GM21786 (cell line): ENCODE results near the gene AKAP7.
"Not testable (repeated sequence)": the region's sequence is repeated elsewhere in the genome, so short reads cannot be mapped to it uniquely, and the experiment has no call there.

Source experiments
- ATAC-seq: cut with Tn5 transposase; IDR thresholded peaks from one replicate; pipeline ENCODE4 v1.9.1; 2021; ENCODE audit not compliant: unreplicated experiment

The AKAP7 gene

GRCh38 chr6:131135244-131136020 lies at the start of gene AKAP7:
Gene AKAP7, plus strand, starts transcription at chr6:131135467. Its CDS starts 297 bp downstream, at chr6:131135764.
- ATAC-seq = peak; percentile 67

DNA sequence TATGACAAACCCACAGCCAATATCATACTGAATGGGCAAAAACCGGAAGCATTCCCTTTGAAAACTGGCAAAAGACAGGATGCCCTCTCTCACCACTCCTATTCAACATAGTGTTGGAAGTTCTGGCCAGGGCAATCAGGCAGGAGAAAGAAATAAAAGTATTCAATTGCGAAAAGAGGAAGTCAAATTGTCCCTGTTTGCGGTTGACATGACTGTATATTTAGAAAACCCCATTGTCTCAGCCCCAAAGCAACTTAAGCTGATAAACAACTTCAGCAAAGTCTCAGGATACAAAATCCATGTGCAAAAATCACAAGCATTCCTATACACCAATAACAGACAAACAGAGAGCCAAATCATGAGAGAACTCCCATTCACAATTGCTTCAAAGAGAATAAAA lies 44.9 kb upstream of the AKAP7 start:
- ATAC-seq = not testable (repeated sequence)

GRCh38 chr6:131091944-131092343 lies 43.3 kb upstream of the AKAP7 start:
- not testable (repeated sequence) for ATAC-seq

DNA sequence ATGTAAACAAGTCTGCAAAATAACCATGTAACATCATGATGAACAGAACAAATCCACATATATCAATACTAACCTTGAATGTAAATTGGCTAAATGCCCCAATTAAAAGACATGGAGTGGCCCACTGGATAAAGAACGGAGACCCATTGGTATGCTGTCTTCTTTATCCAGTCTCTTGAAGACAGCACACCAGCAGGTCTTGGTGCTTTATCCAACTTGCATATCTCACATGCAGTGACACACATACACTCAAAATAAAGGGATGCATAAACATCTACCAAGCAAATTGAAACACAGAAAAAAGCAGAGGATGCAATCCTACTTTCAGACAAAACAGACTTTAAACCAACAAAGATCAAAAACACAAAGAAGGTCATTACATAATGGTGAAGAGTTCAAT lies 41.9 kb upstream of the AKAP7 start:
- no peak for ATAC-seq

DNA sequence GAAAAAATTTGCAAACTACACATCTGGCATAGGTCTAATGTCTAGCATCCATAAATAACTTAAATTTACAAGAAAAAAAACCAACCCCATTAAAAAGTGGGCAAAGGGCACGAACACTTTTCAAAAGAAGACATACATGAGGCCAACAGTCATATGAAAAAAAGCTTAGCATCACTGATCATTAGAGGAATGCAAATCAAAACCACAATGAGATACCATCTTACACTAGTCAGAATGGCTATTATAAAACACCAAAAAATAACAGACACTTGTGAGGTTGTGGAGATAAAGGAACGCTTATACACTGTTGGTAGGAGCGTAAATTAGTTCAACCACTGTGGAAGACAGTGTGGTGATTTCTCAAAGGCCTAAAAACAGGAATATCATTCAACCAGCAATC lies 38.5 kb upstream of the AKAP7 start:
- ATAC-seq = no peak

DNA sequence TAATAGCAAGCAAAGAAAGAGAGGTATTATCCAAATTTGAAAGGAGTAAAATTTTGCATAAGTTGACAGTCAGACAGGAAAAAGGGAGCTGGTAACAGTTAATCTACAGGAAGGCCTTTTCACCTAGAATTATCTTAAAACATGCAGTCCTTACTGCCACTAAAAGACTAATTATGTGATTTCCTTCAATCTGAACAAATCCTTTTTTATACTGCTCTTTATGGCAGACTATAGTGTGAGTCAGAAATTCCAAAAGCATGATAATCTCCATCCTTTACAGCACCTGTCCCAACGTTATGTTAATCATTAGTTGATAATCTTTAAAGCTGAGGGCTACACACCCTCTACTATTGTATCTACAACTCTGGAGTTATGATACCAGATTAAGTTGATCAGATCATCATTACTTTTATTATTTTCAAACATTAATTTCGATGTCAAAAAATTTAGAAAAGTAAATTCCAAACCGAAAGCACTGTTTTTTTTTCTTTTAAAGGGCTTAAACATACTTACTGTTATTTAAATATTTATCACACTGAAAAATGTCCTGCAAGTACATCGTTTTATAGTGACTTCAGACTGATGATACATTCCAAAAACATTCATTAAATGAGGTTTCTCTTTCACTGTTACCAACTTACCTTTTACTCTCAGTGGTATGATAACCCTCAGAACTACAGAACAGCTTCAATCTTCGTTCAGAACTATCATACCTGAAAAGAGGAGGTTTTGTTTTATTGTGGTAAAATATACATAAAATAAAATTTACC lies 33.2 kb upstream of the AKAP7 start:
- no peak for ATAC-seq

DNA sequence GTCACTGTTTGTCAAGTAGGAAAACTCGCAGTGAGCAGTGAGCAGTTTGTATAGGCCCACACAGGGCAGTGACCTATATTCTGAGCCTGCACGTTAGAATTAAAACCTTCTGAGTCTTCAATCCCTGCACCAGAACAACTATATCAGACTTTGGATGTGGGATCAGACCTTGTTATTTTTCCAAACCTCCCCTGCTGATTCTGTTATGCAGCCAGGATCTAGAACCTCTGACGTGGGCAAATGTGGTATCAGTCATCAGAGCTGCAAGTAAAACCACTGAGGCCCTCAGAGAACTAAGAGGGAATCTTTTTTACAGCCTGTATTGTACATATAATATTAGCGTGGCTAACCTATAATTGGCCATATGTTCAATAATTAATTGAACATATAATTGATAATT lies 32.0 kb upstream of the AKAP7 start:
- ATAC-seq = no peak

GRCh38 chr6:131103901-131104300 lies 31.4 kb upstream of the AKAP7 start:
- no peak for ATAC-seq

- ATAC-seq = no peak
Measured at GRCh38 chr6:131107151-131107550, 28.1 kb upstream of the AKAP7 start.

DNA sequence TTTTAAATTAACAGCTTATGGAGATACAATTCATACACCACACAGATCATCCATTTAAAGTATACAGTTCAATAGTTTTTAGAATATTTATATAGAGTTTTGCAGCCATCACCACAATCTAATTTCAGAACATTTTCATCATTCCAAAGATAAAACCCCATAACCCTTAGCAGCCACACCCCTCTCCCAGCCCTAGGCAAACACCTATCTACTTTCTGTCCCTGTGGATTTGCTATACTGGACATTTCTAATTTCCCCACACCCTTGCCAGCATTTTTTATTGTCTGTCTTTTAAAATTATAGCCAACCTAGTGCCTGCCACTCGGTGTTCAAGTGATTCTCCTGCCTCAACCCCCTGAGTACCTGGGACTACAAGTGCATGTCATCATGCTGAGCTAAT lies 23.0 kb upstream of the AKAP7 start:
- no peak for ATAC-seq

DNA sequence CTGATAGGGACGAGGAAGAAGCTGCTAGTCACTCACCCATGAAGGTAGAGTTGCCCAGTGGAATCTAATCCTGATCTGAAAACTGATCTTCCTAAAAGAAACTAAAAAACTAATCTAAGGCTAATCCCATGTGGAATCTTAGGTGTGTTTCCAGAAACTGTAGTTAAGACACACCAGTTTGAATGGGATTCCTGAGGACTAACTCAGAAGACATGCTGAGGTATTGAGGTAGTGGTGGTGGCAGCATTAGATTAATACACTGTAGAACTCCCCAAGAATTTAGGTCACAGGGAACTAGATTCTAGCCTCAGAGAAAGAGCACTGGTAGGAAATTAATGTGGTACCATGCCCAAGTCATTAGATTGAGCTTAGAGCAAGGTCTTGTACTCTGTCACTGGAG lies 19.6 kb upstream of the AKAP7 start:
- no peak for ATAC-seq

DNA sequence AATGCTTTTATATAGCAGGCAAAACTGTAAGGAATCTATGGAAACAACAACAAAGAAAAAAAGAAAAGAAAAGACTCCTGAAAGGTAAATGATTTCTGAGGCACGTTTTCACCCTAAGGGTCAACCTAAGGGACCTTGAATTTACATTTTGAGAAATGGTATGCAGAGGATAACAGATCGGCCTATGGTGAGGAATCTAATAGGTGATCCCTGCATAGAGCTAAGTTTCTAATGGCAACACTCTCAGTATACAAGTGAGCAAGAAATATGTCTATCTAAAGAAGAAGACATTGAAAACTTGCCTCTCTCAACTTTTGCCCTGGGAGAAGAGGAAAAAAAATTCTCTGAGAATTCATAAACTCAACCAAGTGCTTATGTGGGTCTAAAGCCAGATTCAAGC lies 18.9 kb upstream of the AKAP7 start:
- no peak for ATAC-seq

DNA sequence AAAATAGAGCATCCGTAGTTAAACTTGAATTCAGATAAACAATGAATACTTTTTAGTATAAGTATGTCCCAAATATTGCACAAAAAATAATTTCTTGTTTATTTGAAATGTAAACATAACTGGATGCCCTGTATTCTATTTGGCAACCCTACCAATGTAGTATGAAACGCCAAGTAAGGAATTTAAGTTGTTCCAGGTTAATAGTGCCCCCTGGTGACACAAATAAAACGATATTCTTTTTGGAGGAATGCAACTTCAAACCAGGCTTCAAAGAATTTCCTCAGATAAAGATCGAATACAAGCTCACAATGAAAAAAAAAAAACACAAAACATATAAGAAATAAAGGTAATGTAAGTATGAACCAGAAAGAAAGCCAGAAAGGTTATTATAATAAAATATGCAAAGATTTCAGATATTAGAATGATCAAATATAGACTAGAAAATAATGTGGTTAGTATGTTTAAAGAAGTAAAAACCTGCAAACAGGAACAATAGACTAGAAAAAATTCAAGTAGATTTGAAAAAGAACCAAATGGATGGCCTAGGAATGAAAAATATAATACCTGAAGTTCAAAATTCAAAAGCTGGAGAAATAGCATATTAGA lies 18.4 kb upstream of the AKAP7 start:
- ATAC-seq = no peak

GRCh38 chr6:131117878-131118277 lies 17.4 kb upstream of the AKAP7 start:
- ATAC-seq = no peak

DNA sequence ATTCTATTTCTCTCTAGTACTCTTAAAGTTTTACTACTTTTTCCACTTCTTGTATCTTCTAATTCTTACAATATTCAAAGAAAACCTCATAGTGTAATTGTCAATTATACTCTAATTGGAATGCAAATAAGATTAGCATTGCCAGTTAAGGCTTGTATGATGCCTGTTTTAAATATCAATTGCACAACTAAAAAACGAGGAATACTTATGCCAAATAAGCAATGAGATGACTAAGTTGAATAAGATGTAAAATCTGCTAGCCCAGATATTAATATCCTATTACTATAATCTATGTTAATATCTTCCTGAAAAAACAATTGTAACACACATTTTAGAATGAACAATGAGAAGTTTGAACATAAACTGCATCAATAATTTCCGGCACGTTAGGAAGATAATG lies 13.3 kb upstream of the AKAP7 start:
- no peak for ATAC-seq

GRCh38 chr6:131122516-131122915 lies 12.8 kb upstream of the AKAP7 start:
- no peak for ATAC-seq

DNA sequence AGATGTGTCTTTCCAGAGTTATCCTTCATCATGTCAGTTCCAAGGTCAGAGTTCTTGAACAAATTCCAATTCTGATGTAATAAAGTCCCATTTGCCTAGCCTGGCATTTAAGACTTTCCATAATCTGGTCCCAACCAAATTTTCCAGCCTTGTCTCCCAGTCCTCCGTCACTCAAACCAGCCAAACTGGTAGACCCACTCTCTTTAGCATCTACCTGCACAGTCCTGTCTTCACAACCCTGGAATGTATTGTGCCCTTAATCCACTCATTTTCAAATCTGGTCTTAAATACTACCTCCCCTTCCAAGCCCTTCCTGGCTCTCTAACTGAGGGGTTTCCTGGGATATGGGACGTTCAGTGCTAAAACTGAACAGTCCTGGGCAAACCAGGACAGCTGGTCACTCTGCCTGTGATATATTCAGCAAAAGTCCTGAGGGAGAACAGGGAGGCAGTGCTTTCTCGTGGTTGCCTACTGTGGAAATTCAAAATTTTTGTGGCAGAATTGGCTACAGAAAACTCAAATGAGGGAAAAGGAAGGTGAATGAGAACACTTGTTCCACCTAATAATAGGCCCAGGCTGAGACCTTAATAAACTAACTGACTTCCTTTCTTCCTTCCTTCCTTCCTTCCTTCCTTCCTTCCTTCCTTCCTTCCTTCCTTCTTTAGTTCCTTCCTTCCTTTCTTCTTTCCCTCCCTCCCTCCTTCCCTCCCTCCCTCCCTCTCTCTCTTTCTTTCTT lies 10.8 kb upstream of the AKAP7 start:
- ATAC-seq = no peak

GRCh38 chr6:131125431-131125830 lies 9.8 kb upstream of the AKAP7 start:
- ATAC-seq = no peak

DNA sequence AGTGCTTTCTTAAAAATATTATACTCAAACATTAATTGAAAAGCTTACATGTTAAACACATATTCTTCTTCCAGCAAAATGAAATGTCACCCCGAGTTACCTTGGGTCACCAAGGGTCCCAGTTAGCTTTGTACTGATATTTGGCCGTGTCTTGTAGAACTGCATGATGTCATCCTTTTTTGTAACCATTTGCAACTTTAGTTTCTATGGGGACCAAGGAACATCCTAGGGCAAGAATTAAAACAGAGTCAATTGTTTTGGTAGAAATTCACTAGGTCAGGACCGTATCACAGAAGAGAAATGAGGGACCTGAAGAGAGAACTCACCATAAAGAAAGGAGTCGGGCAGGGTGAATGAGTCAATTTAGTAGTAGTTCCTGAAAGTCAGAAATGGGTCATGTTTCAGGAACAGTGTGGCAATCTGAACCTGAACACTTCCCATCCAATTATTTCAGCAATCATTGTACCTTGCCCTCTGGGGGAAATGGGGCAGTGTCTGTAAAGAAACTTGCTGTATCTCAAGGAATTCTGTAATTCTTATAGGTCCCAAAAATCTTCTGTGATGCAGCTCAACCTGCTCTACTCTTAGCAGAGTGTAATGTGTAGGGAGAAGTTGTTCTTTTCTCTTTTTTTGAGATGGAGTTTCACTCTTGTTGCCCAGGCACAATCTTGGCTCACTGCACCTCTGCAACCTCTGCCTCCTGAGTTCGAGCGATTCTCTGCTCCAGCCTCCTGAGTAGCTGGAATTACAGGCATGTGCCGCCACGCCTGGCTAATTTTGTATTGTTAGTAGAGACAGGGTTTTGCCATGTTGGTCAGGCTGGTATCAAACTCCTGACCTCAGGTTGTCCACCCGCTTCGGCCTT lies 5.3 kb upstream of the AKAP7 start:
- ATAC-seq = no peak

DNA sequence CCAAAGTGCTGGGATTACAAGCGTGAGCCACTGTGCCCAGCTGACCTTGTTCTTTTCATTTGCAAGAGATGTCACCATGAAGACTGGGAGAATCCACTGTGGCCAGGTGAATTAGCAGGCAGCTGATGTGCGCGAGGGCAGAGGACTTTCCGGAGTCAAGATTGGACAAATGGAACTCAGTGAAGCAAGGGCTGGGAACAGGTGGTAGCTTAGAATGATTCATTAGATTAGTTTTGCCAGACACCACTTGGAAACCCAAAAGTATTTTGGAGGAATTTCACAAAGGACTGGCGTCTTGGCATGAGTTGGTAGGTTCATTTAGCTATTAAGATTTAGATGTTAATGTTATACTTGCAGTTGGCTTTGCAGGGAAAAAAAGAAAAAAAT lies 4.7 kb upstream of the AKAP7 start:
- no peak for ATAC-seq
